ENCODE results near the gene C2CD2.

- no peak for TF ChIP-seq POLR2A (IDR thresholded peaks at IDR 0.05)
- no peak for TF ChIP-seq CTCF (IDR thresholded peaks at IDR 0.05)
Observed at GRCh38 chr21:41953249-41953830, 478 bp downstream of the C2CD2 start.
